Ammon's horn (tissue), 1 donor: ENCODE results near the gene NCF4.
A peak's percentile ranks its signal among the peaks of the same experiment; 100 is the strongest.

ENCODE experiments used
- DNase-seq: peaks from one replicate; pipeline ENCODE4 v3.0.0-alpha.2; 2016; ENCODE audit warnings: low spot score

The NCF4 gene

GRCh38 chr22:36860821-36861659 is at the start of gene NCF4:
NCF4 (plus strand) TSS chr22:36861006; CDS start chr22:36861172, 166 bp downstream.
- DNase-seq, result peak; percentile 80

GRCh38 chr22:36811094-36811800 is 49.6 kb upstream of the NCF4 start:
- no peak for DNase-seq

- no peak for DNase-seq
These were observed 46.0 kb upstream of the NCF4 start for GRCh38 chr22:36814801-36815200.

- DNase-seq, result no peak
These were observed 45.1 kb upstream of the NCF4 start for GRCh38 chr22:36815558-36816338.

DNA sequence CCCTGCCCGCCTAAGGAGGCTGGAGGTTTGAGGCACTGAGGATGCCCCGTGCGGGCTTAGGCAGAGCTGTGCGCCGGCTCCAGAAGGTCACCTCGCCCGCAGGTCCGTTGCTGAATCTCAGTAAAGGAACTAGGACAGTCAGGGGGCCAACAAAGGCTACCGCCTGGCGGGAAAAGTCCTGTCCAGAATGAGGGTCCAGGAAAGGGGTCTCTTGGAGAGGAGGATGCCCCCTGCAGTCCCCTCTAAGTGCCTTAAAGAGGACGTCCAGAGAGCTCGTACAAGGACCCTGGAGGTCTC is 44.5 kb upstream of the NCF4 start:
- no peak for DNase-seq

GRCh38 chr22:36816636-36817524 is 43.9 kb upstream of the NCF4 start, which contains the start of gene PVALB:
PVALB (minus strand) TSS chr22:36817035; CDS start chr22:36817005, 30 bp downstream.
- peak; percentile 4 for DNase-seq

GRCh38 chr22:36817525-36817848 is 43.3 kb upstream of the NCF4 start:
- DNase-seq, result no peak

DNA sequence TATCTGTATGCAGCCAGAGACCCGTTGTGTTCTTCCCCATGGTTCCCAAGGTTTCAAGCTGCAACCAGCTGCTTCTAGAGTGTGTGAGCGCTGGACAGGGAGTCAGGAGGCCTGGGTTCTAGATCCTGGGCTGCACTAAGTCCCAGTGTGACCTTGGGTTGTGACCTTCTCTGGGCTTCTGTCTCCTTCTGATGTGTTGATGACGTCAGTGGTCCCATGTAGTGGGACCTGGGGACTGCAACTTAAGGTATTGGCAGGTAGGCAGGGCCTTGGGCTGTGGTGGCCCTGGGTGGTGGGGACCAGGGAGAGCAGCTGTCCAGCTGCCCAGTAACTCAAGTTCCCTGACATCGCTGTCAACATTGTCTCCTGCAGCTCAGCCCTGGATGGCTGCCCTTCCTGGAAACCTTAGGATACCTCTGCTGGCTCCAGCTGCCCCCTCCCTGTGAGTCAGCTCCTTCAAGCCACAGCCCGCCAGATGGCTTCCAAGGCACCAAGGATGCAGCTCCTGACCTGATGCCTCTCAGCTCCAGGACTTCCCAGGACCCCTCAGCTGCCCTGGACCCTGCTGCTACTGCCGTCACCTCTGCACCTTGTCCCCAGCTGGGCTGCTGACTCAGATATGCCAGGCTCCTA is 42.7 kb upstream of the NCF4 start:
- DNase-seq, result no peak

GRCh38 chr22:36819112-36819511 is 41.7 kb upstream of the NCF4 start:
- no peak for DNase-seq

DNA sequence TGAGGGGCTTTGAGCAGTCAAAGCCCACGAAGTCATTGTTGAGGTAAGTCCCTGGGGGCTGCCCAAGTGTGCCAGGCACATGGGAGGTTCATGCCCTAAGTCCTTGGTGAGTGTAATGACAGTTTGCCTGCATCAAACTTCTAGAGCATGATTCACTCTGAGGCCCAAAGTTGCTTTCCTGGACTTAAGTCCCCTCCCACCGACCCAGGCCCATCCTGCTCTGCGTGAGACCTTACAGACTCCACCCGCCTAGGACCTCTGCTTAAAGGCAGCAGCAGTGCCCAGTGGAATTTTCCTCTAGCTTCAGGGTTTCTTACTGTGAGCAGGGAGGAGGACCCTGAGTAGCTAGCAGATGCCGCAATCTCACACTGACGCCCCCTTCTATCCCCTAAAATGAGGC is 38.2 kb upstream of the NCF4 start:
- no peak for DNase-seq

DNA sequence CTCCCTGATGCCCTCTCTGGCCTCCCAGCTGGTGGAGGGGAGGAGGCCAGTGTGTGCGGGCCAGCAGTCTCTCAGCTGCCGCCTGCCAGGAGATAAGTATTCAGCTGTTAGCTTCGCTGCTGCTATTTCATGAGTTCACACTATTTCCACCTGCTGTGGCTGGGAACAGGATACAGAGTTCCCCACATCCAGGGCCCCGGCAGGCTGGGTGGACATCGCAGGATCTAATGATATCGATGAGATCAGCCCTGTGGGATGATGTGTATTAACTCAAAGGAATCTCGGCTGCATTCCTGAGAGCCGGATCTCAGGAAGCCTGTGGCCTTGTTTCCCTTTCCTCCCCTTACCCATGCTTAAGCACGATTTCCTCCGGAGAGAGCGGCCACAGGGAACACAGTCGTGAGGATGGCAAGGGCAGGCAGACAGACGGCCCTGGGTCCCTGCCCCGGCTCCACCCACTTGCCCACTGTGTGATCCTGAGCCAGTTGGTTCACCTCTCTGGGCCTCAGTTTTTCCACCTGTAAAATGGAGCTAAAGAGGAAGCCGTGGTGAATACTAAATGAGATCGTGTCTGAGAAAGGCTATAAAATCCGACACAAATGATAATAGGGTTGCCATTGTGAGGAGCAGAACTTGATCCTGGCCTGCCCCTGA is 37.5 kb upstream of the NCF4 start:
- DNase-seq, result no peak

- no peak for DNase-seq
These were observed 36.2 kb upstream of the NCF4 start for GRCh38 chr22:36824655-36825054.

DNA sequence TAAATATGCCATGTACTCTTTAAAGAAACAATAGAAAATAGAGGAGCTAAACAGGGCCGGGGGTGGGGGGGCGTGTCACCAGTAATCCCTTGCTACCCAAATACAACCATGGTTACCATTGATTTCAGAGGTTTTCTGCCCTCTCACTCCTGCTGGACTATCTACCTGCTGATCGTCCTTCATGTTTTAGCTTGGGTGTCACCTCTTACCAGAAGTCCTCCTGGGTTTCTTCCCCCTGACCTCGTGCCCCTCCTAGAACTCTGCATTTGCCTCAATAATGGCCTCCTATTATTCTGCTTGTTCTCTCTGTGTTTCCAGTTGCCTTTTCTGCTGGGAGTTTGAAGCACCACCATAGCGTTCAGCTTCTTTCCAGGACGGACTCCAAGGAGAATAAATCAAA is 34.5 kb upstream of the NCF4 start:
- no peak for DNase-seq

GRCh38 chr22:36828815-36829214 is 32.0 kb upstream of the NCF4 start:
- DNase-seq, result no peak

DNA sequence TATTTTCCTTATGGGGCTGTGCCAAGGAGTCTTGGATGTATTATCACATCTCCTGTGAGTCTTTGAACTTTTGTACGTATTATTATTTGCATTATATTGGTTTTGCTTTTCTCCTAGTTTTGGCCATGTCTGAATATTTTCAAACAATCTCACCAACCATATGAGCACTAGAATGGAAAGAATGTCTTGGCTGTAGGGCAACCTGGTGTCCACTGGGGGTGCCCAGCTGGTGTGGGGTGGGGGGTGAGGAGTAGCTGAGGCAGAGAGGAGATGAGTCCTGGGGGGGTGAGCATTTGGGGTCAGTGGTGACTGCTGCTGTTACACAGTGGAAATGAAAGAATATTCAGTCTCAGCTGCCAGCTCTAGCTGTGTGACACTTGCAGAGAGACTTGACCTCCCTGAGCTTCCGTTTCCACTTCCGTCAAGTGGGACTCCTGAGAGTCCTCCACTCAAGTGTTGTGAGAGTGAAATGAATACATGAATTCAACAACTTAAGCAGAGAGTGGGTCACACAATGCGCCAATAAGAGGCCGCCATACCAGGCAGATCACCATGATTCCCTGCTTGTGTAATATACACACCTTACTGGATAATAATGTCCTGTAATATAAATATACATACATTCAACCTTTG is 31.3 kb upstream of the NCF4 start:
- no peak for DNase-seq

DNA sequence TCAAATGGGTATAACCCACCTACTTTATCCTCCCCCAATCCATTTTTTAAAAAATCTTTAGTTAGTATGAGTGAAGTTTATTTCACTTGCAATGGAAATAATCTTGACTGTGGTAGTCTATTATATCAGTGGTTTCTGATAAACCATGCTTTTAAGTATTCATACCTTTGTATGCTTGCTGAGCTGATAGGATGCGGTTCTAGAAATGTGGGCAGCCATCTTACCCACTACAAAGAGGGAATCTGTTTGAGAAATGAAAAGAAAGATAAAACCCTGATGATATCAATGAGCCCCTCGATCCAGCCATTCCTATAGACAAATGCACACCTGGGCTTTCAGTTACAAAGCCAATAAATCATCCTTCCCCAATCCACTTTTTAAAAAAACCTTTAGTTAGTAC is 30.2 kb upstream of the NCF4 start:
- DNase-seq, result no peak

DNA sequence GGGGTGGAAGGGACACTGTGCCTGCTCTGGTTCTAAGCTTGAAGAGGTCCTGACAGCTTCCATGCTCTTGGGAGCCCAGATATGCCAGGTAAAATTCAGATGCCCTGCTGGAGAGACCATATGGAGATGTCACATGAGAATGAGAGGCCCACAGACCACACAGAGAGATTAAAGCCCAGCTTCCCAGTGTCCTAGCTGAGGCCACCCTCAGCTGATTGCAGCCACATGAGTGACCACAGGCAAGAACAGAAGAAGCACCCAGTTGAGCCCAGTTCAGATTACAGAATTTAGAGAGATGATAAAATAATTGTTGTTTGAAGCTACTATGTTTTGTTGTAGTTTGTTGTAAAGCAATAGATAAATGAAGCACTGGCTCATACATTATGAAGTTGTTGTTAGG is 29.6 kb upstream of the NCF4 start:
- DNase-seq, result no peak

DNA sequence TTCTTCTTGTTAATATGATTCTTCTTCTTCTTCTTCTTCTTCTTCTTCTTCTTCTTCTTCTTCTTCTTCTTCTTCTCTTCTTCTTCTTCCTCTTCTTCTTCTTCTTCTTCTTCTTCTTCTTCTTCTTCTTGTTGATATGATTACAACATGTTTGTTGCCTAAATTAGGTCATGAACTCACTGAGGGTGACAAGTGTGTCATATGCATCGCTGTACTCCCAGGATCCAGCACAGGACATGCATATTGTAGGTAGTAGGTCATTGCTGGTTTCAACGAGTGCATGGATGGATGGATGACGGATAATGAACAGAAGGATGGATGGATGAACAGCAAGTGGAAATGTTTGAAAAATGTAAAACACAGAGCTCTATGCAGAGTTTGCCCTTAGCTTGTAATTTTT is 29.1 kb upstream of the NCF4 start:
- no peak for DNase-seq

DNA sequence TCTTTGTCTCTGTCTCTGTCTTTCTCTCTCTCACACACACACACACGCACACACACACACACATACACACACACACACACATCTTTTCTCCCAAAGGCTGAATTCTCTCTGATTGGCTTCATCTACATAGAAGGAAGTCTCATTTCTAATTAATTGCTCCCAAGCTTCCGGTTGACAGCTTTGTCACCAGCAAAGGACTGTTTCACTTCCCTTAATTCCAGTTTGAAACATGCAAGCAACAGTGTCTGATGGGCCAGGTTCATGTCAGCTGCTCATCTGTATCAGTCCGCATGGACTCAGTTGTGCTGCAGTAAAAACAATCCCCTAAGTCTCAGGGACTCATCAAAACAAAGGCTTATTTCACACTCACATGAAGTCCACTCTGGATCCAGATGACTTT is 27.7 kb upstream of the NCF4 start:
- DNase-seq, result no peak

DNA sequence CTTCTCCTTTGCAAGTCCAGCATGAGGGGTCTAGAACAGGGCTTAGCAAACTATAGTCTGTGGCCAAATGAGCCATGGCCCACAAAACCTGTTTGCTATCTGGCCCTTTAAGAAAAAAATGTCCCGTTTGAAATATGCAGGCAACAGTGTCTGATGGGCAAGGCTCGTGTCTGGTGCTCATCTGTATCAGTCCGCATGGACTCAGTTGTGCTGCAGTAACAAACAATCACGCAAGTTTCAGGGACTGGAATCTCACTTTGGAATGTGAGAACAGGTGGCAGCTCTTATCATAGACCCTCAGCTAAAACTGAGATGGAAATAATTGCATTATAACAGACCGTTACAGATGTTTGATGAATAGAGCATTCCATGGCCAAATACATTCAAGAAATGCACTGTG is 24.9 kb upstream of the NCF4 start:
- no peak for DNase-seq
